ENCODE results near the gene SLC16A6.
"Not testable (repeated sequence)": the region's sequence is repeated elsewhere in the genome, so short reads cannot be mapped to it uniquely, and the experiment has no call there.

SLC16A6 gene

GRCh38 chr17:68228817-68229570, 61.9 kb downstream of the SLC16A6 start:
- no peak for DNase-seq
- intact Hi-C loops (cut with DNase I), result no loop called here

DNA sequence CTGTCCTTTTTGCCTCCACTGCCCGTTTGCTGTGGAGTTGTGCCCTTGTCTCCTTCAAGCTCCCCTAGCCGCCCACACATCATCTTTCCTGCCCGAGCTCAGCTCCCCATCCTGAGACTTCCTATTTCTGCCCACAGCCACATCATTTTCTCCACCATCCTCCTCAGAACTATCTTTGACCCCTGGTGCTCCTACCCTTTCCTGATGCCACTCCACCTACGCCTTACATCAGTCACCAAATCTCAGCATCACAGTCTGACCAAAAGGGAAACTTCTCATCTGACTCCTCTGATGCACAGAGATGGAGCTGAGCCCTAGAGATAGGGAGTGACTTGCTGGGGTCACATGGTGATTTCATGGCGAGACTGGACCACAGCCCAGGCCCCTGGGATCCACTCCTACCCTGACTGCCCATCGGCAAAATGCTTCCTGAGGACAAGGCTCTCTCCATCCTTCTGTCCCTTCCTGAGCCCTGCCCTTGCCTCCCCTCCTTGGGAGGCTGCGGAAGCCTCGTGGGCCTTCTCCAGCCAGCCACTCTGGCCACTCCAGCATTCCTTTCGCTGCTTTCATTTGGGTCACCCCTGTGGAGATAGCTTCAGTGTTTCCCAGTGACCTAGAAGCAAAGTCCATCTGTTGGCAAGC, 62.8 kb downstream of the SLC16A6 start:
- intact Hi-C loops (cut with DNase I), result not testable (repeated sequence)

DNA sequence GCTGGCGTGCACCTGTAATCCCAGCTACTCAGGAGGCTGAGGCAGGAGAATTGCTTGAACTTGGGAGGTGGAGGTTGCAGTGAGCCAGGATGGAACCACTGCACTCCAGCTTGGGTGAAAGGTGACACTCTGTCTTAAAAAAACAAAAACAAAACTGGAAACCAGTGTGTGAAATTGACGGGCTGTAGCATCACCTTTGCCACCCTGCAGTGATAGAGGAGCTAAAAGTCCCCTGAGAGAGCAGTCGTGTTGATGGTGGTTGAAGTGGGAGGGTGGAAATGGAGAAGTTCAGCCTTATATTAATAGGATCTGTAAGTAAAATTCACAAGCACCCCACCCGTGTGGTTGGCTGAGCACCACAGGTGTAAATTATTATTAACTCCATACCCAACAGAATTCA, 65.9 kb downstream of the SLC16A6 start:
- intact Hi-C loops (cut with DNase I), result not testable (repeated sequence)

More for the DNA sequence above, 62.8 kb downstream of the SLC16A6 start:
- not testable (repeated sequence) for DNase-seq

DNA sequence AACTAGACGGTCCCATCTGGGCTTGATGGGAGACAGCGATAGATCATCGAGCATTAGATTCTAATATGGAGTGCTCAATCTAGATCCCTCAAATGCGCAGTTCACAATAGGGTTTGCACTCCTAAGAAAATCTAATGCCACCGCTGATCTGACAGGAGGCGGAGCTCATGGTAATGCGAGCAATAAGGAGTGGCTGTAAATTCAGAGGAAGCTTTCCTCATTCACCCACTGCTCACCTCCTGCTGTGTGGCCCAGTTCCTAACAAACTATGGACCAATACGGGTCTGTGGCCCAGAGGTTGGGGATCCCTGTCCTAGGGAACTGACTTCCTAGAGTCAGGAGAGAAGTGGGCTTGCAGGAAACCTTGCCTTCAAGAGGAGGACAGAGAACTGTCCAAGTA, 68.3 kb downstream of the SLC16A6 start:
- intact Hi-C loops (cut with DNase I), result no loop called here
- DNase-seq, result no peak

More for the DNA sequence above, 65.9 kb downstream of the SLC16A6 start:
- not testable (repeated sequence) for DNase-seq

- intact Hi-C loops (cut with DNase I), result no loop called here
- DNase-seq, result no peak
Measured at GRCh38 chr17:68221786-68222185, 69.1 kb downstream of the SLC16A6 start.

DNA sequence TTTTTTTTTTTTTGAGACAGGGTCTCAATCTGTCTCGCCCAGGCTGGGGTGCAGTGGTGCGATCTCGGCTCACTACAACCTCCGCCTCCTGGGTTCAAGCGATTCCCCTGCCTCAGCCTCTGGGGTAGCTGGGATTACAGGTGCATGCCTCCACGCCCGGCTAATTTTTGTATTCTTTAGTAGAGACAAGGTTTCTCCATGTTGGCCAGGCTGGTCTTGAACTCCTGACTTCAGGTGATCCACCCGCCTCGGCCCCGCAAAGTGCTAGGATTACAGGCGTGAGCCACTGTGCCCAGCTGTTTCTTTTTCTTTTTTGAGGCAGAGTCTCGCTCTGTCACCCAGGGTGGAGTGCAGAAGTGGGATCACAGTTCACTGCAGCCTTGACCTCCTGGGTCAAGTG, 70.1 kb downstream of the SLC16A6 start:
- DNase-seq; intact Hi-C loops (cut with DNase I): not testable (repeated sequence)

- DNase-seq; intact Hi-C loops (cut with DNase I): not testable (repeated sequence)
Measured at GRCh38 chr17:68220186-68220585, 70.7 kb downstream of the SLC16A6 start.

GRCh38 chr17:68219429-68219828, 71.5 kb downstream of the SLC16A6 start:
- DNase-seq; intact Hi-C loops (cut with DNase I): not testable (repeated sequence)
